ENCODE data around the gene KCNJ10.

The KCNJ10 gene

GRCh38 chr1:160020196-160020595, 49.8 kb downstream of the KCNJ10 start:
- no peak for DNase-seq

GRCh38 chr1:160018900-160019299, 51.1 kb downstream of the KCNJ10 start:
- DNase-seq, result no peak

- DNase-seq, result no peak
Observed at GRCh38 chr1:160018347-160018746, 51.6 kb downstream of the KCNJ10 start.

- DNase-seq, result no peak
Observed at GRCh38 chr1:160017592-160017991, 52.4 kb downstream of the KCNJ10 start.

GRCh38 chr1:160011781-160012180, 58.2 kb downstream of the KCNJ10 start:
- DNase-seq, result no peak

- DNase-seq, result no peak
Observed at GRCh38 chr1:160009801-160010200, 60.2 kb downstream of the KCNJ10 start.

- no peak for DNase-seq
Observed at GRCh38 chr1:160009081-160009480, 60.9 kb downstream of the KCNJ10 start.

GRCh38 chr1:160007577-160008200, 62.3 kb downstream of the KCNJ10 start:
- DNase-seq, result no peak

- DNase-seq, result peak; percentile 76
Observed at GRCh38 chr1:160006312-160006940, 63.5 kb downstream of the KCNJ10 start.

GRCh38 chr1:160005070-160005469, 64.9 kb downstream of the KCNJ10 start:
- no peak for DNase-seq

- DNase-seq, result no peak
Observed at GRCh38 chr1:160004425-160004824, 65.5 kb downstream of the KCNJ10 start.

- DNase-seq, result no peak
Observed at GRCh38 chr1:160004001-160004400, 66.0 kb downstream of the KCNJ10 start.

GRCh38 chr1:160001440-160001839, 68.5 kb downstream of the KCNJ10 start:
- no peak for DNase-seq

- no peak for DNase-seq
Observed at GRCh38 chr1:159999204-159999603, 70.8 kb downstream of the KCNJ10 start.

- no peak for DNase-seq
Observed at GRCh38 chr1:159996653-159997052, 73.3 kb downstream of the KCNJ10 start.

- DNase-seq, result no peak
Observed at GRCh38 chr1:159994896-159995295, 75.1 kb downstream of the KCNJ10 start.

GRCh38 chr1:159993911-159994310, 76.0 kb downstream of the KCNJ10 start:
- no peak for DNase-seq

GRCh38 chr1:159992161-159992560, 77.8 kb downstream of the KCNJ10 start:
- no peak for DNase-seq

- no peak for DNase-seq
Observed at GRCh38 chr1:159991513-159991912, 78.4 kb downstream of the KCNJ10 start.

- no peak for DNase-seq
Observed at GRCh38 chr1:159990005-159990404, 80.0 kb downstream of the KCNJ10 start.

- no peak for DNase-seq
Observed at GRCh38 chr1:159989581-159989980, 80.4 kb downstream of the KCNJ10 start.

GRCh38 chr1:159988006-159988405, 82.0 kb downstream of the KCNJ10 start:
- DNase-seq, result no peak

- DNase-seq, result no peak
Observed at GRCh38 chr1:159987186-159987585, 82.8 kb downstream of the KCNJ10 start.

GRCh38 chr1:159986531-159986930, 83.4 kb downstream of the KCNJ10 start:
- no peak for DNase-seq

- no peak for DNase-seq
Observed at GRCh38 chr1:159986093-159986492, 83.9 kb downstream of the KCNJ10 start.

Measured in stimulated activated CD4-positive, alpha-beta T cell treated with anti-CD3 and anti-CD28 coated beads, Interleukin-4, amount 100 ng/mL, for 24 hours (primary cell).